Adrenal gland (tissue), 5 donors: ENCODE results near the gene PLA2G2A.

Experiments used
- CTCF ChIP-seq, 6 experiments: fragments of 450-650 bp in 4 of 6; fragments of 200-600 bp in 2 of 6; sonication (generic) in 1 of 6; IDR thresholded peaks; 1 replicate in 5 of 6; 2 replicates in 1 of 6; pipeline versions ENCODE4 v1.5.1 to v1.8.0; 2016 to 2021; ENCODE audit warnings: antibody characterized with exemption in 6 of 6, mild to moderate bottlenecking in 2 of 6, moderate library complexity in 1 of 6
- POLR2A ChIP-seq, 2 donors: fragments of 450-650 bp; IDR thresholded peaks; one replicate each; pipeline ENCODE4 v1.6.1; 2017; ENCODE audit warnings: antibody characterized with exemption in 2 of 2, mild to moderate bottlenecking in 2 of 2, moderate library complexity in 1 of 2
- donor health status: DM: no; HTN: no; CAD: no.

GRCh38 chr1:19976317-19977003 is 3.0 kb downstream of the PLA2G2A start:
- TF ChIP-seq CTCF (IDR thresholded peaks at IDR 0.05), result no peak
- no peak for TF ChIP-seq POLR2A (IDR thresholded peaks at IDR 0.05)
